ENCODE data around the gene BRWD1.

DNA sequence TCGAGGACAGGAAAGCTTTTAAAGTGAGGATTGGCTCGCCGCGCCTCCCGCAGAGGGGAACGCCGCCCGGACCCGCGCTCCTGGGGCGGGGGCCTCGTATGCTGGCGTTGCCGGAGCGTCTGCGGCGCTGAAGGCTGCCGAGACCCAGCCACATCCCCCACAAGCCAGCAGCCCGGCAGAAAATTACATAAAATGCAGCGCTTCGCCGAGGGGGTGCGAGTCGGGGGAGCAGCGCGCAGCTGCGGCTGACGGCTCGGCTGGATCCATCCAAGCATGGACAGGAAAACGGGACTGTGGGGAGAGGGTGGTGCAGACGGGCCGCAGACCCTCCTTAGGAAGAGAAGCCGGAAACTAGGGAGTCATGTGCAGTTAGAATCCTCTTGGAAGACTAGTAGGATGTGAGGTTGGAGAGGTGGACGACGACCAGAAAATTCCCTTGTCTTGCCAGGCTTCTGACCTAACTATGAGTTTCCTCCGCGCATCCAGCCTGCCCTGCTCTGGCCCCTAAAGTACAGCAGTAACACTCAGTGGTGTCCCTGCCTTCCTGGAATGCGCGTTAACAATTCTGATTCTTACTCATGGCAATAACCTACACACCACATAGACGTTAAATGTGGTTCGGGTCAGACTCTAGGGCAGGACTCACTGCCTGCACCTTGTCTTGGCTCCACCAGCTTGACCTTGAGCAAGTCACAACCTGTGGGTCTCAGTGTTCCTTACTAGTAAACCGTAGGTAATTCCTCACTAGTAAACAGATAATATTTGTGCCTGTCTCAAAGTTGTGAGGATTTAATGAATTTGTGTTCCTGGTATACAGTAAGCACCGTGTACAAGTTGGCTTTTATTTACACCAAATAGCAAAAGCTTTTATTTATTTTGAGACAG lies 953 bp upstream of the BRWD1 start:
- TF ChIP-seq REST (IDR thresholded peaks at IDR 0.05), result no peak
- TF ChIP-seq JUN (IDR thresholded peaks at IDR 0.05), result no peak
- TF ChIP-seq PHF8 (IDR thresholded peaks at IDR 0.05; ENCODE audit: borderline replicate concordance, low read depth), result no peak; the same call in 1 of the 2 replicates
- no peak for TF ChIP-seq HOXA7 (CRISPR knock-in tag; IDR thresholded peaks at IDR 0.05)
- TF ChIP-seq CTCF (IDR thresholded peaks at IDR 0.05), result no peak
- no peak for TF ChIP-seq EP300 (IDR thresholded peaks at IDR 0.05)
- no peak for TF ChIP-seq TP53 (CRISPR knock-in tag; IDR thresholded peaks at IDR 0.05)
- no peak for TF ChIP-seq NR3C1 (IDR thresholded peaks at IDR 0.05)
- no peak for TF ChIP-seq RAD21 (conservative IDR thresholded peaks at IDR 0.05 in 1 of 2, IDR thresholded peaks at IDR 0.05 in 1 of 2)
- no peak for TF ChIP-seq BHLHE40 (IDR thresholded peaks at IDR 0.05; ENCODE audit: low read depth, low read length)
- TF ChIP-seq, protein P1, sequence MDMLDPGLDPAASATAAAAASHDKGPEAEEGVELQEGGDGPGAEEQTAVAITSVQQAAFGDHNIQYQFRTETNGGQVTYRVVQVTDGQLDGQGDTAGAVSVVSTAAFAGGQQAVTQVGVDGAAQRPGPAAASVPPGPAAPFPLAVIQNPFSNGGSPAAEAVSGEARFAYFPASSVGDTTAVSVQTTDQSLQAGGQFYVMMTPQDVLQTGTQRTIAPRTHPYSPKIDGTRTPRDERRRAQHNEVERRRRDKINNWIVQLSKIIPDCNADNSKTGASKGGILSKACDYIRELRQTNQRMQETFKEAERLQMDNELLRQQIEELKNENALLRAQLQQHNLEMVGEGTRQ (IDR thresholded peaks at IDR 0.05), result no peak
- TF ChIP-seq KDM1A (IDR thresholded peaks at IDR 0.05; ENCODE audit: low read depth), result no peak
- TF ChIP-seq CHD4 (IDR thresholded peaks at IDR 0.05; ENCODE audit: borderline replicate concordance), result no peak
- TF ChIP-seq MAFK (IDR thresholded peaks at IDR 0.05; ENCODE audit: partially characterized antibody), result no peak

All from A549 (cell line).